DMS53 (cell line): Measurements from ENCODE around the gene DLG2.
A peak's percentile ranks its signal among the peaks of the same experiment; 100 is the strongest.

Experiments used
- DNase-seq: peaks from one replicate; lab custom pipeline; 2025; lab: John Stamatoyannopoulos, UW

DLG2 gene

DNA sequence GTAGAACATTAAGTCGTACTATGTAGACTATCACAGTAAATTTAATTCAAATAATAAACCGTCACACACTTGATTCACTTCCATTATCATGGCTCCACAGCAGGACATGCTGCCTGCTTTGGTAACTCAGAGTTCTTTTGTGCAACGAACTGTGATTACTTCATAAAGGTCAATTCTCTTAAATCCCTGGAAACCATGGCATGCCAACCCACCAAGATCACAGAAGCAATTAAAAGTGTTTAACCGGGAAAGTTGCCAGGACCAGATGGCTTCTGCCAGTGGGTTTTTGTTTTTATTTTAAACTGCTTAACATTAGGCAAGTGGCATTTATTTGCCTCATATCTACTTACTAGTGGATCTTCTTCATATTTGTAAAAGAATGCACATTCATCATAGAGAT, 1162.1 kb downstream of the DLG2 start:
- DNase-seq: peak; percentile 50

GRCh38 chr11:84455691-84456090, 1171.5 kb downstream of the DLG2 start:
- DNase-seq: no peak

GRCh38 chr11:84452211-84452610, 1174.9 kb downstream of the DLG2 start:
- DNase-seq: no peak

GRCh38 chr11:84438565-84438964, 1188.6 kb downstream of the DLG2 start:
- DNase-seq: no peak

DNA sequence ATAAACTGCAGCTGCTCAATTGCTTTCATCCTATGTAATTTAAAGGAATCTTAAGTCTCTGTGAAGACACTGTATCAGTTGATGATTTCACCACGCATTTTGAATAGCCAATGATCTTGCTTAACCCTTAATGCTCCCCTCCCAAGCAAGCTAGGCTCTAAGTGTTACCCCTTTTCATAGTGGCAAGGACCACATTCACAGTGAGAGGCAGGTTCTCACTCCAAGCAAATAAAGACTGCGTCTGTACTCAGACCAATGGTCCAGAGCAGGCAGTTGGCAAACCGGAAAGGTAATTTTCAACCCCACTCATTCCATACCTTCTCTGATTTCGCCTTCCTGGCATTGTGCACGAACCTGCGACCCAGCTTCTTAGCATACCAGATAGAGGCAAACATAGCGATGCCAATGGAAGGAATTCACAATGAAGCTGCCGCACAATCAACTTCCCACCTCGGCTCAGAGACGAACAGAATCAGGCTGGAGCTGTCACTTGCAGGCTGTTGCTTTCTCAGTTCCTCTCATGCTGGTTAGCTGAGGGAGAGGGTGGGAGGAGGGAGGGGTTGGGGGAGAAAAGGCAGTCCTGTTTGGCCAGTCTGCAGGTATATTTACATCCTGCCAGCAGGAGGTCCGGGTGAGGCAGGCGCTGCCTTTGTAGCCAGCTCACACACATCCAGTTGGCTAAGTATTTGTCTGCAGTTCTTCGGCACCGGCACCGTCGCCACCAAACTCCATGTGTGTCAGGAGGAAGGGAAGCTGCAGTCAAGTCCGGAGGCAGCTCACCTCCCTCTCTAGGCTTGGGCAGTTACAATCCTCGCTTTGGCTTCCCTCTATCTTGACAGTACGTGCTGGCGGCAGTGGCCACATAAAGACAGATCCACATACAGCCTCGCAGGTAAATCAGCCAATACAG, 1189.8 kb downstream of the DLG2 start:
- DNase-seq: peak; percentile 97

DNA sequence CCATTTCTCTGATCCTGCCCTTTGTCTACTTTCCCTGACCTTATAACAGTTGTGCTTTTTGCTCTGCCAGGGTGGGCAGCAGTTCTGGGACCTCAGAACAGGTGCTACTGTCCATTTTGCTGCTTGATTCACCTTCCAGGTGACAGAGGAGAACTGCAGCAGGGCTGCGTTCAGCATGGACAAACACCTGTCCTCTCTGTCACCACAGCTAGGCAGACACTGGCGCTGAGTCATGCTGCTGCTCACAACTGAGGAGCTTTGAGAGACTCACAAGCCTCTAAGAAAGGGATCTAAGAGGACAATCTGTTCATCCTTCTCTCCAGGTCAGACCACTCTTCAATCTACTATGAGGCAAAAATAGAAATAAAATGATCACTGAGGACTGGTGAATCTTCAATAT, 1196.5 kb downstream of the DLG2 start:
- peak; percentile 99 for DNase-seq

DNA sequence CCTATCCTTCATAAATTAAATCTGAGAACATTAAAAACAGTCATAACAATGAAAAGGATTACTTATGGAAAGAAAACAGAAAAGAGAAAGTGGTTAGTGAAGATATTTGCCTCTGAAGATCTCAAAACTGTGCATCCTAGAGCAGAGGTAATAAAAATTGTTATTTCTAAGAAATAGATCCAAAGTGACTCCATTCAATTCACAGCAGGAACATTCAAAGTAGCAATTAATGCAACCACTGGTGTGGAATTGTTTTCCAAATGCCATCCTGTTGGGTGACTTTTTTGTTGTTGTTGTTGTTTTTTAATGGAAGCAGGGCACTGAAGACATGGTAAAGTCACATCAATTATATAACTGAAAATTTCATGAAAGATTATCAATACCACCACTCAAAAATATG, 1201.5 kb downstream of the DLG2 start:
- DNase-seq: no peak

- no peak for DNase-seq
These were observed 1206.9 kb downstream of the DLG2 start for GRCh38 chr11:84420271-84420670.

DNA sequence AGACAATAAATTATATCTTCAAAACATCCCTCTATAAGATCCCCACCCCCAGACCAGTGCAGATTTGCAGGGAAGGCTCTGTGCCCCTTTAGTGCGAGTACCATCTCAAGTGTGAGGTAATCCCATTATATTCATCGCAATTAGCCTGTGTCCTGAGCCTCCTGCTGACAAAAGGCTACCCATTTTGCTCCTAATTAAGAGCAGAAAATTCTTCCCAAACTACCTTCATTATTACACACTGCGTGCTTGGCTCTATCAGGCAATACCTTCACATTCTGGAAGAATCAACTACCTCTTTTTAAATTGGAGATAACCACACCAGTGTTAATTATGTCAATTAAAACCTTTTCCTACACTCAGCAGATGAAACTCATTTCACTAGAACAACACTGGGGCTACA, 1207.5 kb downstream of the DLG2 start:
- no peak for DNase-seq

GRCh38 chr11:84414920-84415319, 1212.2 kb downstream of the DLG2 start:
- DNase-seq: no peak

DNA sequence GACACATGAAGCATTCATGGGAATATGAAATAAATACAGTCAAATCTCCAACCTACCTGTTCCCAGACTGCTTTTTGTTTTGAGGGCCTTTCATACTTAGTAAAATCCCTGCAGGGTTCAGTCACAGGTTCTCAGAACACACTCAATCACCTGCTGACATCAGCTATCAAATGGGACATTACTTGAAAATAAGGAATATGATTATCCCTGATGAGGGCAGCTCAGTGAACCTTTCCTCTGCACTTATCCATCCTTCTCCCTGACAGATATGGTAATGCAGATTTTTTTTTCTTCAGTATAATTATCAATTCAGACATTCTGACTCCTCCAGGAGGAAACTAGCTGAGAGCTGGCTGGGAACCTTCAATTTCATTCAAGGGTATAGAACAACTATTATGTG, 1213.6 kb downstream of the DLG2 start:
- DNase-seq: no peak

DNA sequence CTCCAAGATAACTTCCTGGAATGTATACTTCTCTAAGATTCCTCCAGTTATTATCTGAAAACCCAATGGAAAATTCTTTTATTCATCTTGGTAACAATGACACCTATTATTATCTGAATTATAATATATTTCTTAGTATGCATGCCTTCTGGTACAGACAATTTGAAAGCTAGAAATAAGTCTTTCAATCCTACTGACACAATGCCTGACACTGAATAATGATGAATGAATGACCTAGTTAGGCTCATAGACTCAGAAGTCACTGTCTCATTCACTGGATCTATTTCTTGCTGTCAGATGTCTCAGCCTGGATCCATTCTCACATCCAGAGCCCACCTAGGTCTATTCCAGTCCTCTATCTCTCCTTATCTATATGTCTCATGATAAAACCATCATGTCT, 1214.3 kb downstream of the DLG2 start:
- DNase-seq: no peak

- peak; percentile 86 for DNase-seq
These were observed 1218.2 kb downstream of the DLG2 start for GRCh38 chr11:84408946-84409411.

DNA sequence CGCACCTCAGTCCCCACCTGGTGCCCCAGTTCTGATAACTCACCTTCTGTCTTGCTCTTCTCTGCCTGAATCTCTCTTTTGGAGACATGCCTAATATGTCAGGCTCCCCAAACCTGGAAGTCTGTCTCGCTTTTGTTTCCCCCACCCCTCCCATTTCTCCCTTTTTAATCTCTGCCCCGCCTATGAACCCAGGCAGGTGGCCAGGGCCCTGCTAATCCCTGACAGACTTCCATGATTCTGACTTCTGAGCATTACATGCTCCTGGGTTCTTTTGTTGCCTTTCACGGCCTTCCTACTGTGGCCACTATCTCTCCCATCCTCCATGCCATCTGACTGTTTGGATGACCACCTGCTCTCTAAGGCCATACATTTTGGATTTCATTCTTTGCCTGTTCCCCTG, 1220.1 kb downstream of the DLG2 start:
- DNase-seq: no peak

DNA sequence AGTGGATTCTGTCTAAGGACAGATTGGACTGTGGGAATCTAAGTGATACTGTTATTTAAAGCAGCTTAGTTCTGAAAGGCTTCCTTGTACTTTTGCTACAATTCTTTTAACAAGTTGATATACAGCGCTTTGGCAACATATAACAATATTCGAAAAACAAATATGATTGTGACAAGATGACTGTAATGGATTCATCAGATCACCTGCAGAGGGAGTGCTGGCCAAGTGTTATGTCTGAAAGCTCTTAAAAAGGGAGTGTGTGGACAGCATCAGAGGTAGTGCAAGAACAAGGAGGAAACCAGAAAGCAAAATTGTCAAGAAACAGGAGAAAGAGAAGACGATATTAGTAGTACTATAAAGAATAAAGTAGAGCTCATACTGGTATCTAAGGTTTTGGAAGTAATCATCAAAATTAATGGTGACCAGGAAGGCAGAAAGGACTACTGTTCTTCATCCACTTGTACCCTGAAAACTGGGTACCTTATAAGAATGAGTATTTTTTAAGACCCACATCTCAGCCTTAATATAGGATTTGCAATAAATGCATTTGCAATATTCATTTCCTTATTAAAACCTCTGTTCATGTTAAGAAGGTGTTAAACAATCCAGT, 1229.0 kb downstream of the DLG2 start:
- DNase-seq: peak; percentile 93

GRCh38 chr11:84396521-84396920, 1230.6 kb downstream of the DLG2 start:
- DNase-seq: no peak

DNA sequence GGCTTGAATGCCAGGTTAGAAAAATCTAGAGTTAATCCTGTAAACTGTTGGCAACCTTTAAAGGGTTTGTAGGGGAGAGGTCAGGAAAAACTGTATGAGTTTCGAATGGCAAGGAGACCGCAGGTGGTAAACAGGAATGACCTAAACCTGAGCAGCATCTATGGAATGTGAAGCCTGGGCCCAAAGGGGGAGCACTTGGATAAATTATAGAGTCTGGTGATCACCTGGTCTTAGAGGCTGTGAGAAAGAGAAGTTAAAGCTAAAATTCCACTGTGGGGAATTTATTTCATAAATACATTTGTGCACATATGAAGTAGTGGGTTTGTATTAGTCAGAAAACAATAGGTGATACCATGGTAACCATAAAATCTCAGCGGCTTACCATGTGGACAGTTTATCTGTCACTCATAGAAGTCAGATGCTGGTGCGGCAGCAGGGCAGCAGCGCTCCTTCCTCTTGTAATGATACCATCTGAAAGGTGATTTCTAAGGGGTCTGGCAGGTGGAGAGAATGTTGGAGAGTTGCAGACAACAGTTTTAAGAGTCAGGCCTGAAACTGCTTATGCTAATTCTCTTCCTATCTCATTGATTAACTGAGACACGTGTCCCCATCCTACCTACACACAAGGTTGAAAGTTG, 1236.6 kb downstream of the DLG2 start:
- peak; percentile 59 for DNase-seq

DNA sequence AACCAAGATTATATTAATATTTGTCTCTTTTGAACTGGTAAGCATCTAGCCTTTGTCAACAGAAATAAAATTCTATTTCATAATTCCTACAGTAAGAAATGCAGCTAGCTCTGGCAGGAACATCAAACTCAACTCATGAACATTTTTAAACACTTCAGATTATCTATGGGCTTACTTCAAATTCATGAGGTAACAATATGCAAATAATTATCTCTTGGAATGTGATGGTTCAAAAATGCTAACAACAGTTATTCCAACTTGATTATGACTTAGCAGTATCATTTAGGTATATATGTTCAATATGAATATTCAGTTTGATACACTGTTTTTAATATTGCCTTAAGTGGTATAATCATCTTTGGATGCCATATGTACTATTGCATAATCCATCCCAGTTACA, 1237.4 kb downstream of the DLG2 start:
- no peak for DNase-seq

DNA sequence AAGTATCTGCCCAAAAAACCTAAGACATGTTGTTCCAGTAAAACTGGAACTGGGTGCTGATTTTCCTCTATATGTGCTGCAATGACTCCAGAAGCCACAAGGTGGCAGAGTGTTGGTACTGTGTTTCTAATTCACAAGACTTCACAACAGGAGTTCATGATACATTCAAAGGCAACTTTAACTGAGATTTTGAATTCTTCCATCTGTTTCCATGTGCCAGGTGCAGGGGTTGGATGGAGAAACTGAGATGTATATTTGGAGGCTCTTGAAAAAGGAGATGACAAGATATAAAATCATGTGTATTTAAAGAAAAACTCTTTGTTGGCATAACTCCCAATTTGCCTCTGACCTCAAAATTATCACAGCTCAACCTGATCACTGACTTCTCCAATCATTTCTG, 1242.4 kb downstream of the DLG2 start:
- peak; percentile 85 for DNase-seq

DNA sequence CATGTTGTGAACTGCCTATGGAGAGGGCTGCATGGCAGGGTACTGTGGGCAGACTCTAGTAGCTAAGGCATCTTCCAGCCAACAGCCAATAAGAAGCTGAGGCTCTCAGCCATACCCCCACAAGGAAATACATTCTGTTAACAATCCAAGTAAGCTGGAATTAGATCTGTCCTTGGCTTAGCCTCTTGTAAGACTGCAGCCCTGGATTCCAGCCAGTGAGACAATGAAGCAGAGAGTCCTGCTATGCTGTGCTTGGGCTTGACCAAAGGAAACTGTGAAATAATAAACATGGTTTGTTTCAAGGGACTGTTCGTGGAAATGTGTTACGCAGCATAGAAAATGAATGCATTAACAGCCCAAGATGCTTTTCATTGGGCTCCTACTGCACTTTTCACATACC, 1243.6 kb downstream of the DLG2 start:
- DNase-seq: no peak

- no peak for DNase-seq
These were observed 1245.5 kb downstream of the DLG2 start for GRCh38 chr11:84381666-84382065.

DNA sequence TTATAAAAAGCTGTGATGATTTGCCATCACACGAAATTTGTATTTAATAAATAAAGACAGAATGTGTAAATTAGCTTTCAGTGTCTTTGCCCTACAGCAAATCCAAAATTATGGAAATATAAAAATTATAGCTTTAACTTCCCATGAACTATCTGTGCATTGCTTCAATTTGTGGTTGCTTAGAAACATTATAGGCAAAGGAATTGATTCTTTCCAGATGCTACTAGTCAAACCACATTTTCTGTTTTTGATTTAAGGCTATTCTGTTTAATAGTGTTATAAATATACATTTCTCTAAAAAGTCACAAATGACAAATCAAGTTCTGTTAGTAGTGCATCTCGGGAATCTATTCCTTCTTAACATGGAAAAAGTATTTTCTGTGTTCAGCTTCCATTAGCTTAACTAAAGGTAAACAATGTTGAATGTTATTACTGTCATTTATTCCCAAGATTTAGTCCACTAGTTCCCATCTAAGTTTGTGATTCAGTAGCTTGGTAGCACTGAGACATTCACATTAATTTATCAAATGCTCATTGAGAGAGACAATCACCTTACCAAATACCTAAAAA, 1254.7 kb downstream of the DLG2 start:
- DNase-seq: no peak

- peak; percentile 44 for DNase-seq
These were observed 1269.1 kb downstream of the DLG2 start for GRCh38 chr11:84358034-84358433.
